A673 (cell line): ENCODE measurements around the gene FAM83B. TPM values are rescaled to one million over a fixed set of nuclear protein-coding genes. Genes with fewer than 3 reads are reported as not detected.

Experiments used
- BruUV-seq: library from RNA; stranded (reverse); fragments of 400-500 nt; replicated peaks from 2 replicates; lab custom pipeline; 2021; lab: Mats Ljungman, UMichigan
- CTCF ChIA-PET: fragments of 300-600 bp; sonication (Branson Sonifier 250); formaldehyde crosslinking; loops from one replicate; lab custom pipeline; 2022; ENCODE audit warnings: antibody characterized with exemption; lab: Charles Lee
- POLR2A ChIA-PET: fragments of 300-600 bp; sonication (Branson Sonifier 250); formaldehyde crosslinking; loops from one replicate; lab custom pipeline; 2022; ENCODE audit warnings: antibody characterized with exemption; ENCODE audit not compliant: low non-redundant PET; lab: Charles Lee
- DNase-seq: peaks from one replicate; pipeline ENCODE4 v3.0.0-alpha.2; 2015; ENCODE audit warnings: low spot score
- H3K27ac ChIP-seq: fragments of 200-600 bp; sonication (generic); 2 replicates; pipeline ENCODE4 v1.5.1; 2016; ENCODE audit warnings: mixed run types, low read depth, mild to moderate bottlenecking, mixed read lengths, antibody characterized with exemption, low read length; ENCODE audit not compliant: poor library complexity, severe bottlenecking
- H3K27me3 ChIP-seq: fragments of 200-600 bp; sonication (generic); replicated peaks from 2 replicates; pipeline ENCODE4 v1.6.1; 2017; ENCODE audit warnings: mixed run types, low read depth, mild to moderate bottlenecking, mixed read lengths, antibody characterized with exemption, low read length; ENCODE audit not compliant: insufficient read depth, poor library complexity
- H3K36me3 ChIP-seq: fragments of 200-600 bp; sonication (generic); 2 replicates; pipeline ENCODE4 v1.6.1; 2016; ENCODE audit warnings: mixed run types, mild to moderate bottlenecking, mixed read lengths, antibody characterized with exemption, low read length; ENCODE audit not compliant: insufficient read depth, poor library complexity, severe bottlenecking
- H3K4me1 ChIP-seq: fragments of 200-600 bp; sonication (generic); 2 replicates; pipeline ENCODE4 v1.6.1; 2017; ENCODE audit warnings: mixed run types, mild to moderate bottlenecking, mixed read lengths, antibody characterized with exemption, low read length; ENCODE audit not compliant: insufficient read depth, poor library complexity, severe bottlenecking
- H3K4me3 ChIP-seq: fragments of 200-600 bp; sonication (generic); 2 replicates; pipeline ENCODE4 v1.5.1; 2016; ENCODE audit warnings: low read depth, mixed run types, mild to moderate bottlenecking, mixed read lengths, low read length; ENCODE audit not compliant: poor library complexity, severe bottlenecking
- H3K9me3 ChIP-seq: fragments of 200-600 bp; sonication (generic); 2 replicates; pipeline ENCODE4 v1.6.1; 2016; ENCODE audit warnings: mixed run types, low read depth, mild to moderate bottlenecking, mixed read lengths, antibody characterized with exemption, low read length; ENCODE audit not compliant: poor library complexity, severe bottlenecking
- CTCF ChIP-seq: fragments of 300-800, 200-600 bp; sonication (generic); conservative IDR thresholded peaks from 2 replicates; pipeline ENCODE4 v1.5.1; 2017; ENCODE audit warnings: low read depth, mild to moderate bottlenecking, antibody characterized with exemption, low read length, moderate library complexity, mixed read lengths
- EZH2 ChIP-seq: fragments of 200-600 bp; sonication (generic); IDR thresholded peaks from 2 replicates; pipeline ENCODE4 v1.6.1; 2017; ENCODE audit warnings: borderline replicate concordance, low read depth, mild to moderate bottlenecking, mixed read lengths, antibody characterized with exemption, low read length; ENCODE audit not compliant: poor library complexity, severe bottlenecking
- intact Hi-C: fragments of 100-400 bp; cut with micrococcal nuclease; formaldehyde crosslinking; loops from one replicate; pipeline ENCODE4 v1.10.0; 2022; ENCODE audit not compliant: unreplicated experiment
- total RNA-seq: library from RNA; stranded (reverse); gene quantifications from 2 replicates; pipeline ENCODE4 v1.2.3, GENCODE V29; 2021

Gene FAM83B
- total RNA-seq, 1 experiment from 2014 or later, result 0.41 TPM

GRCh38 chr6:54873599-54873998 lies 27.0 kb downstream of the FAM83B start:
- BruUV-seq, result no TSS peak
- CTCF ChIA-PET, result no interaction called here
- intact Hi-C loops, result no loop called here
- no peak overlapping the region for H3K27ac ChIP-seq
- TF ChIP-seq EZH2, result no peak
- TF ChIP-seq CTCF, result no peak
- POLR2A ChIA-PET, result no interaction called here
- H3K9me3 ChIP-seq, result no peaks in the 10 kb centered on the region
- no peaks in the 10 kb centered on the region for H3K27me3 ChIP-seq
- no peaks in the 10 kb centered on the region for H3K4me1 ChIP-seq
- no peak for DNase-seq
- no peaks in the 10 kb centered on the region for H3K36me3 ChIP-seq
- no peak overlapping the region for H3K4me3 ChIP-seq

GRCh38 chr6:54874349-54875048 lies 27.9 kb downstream of the FAM83B start:
- Histone ChIP-seq H3K36me3 (no peaks in the 10 kb centered on the region), H3K4me3 (no peak overlapping the region), H3K4me1 (no peaks in the 10 kb centered on the region), H3K27ac (no peak overlapping the region), H3K9me3 (no peaks in the 10 kb centered on the region), H3K27me3 (no peaks in the 10 kb centered on the region)
- intact Hi-C loops, result no loop called here
- BruUV-seq, result no TSS peak
- DNase-seq, result no peak
- ChIA-PET POLR2A (no interaction called here), CTCF (no interaction called here)
- TF ChIP-seq EZH2, result no peak
- no peak for TF ChIP-seq CTCF

GRCh38 chr6:54875539-54875938 lies 29.0 kb downstream of the FAM83B start:
- POLR2A ChIA-PET, result no interaction called here
- intact Hi-C loops, result no loop called here

More at GRCh38 chr6:54875539-54875938, 29.0 kb downstream of the FAM83B start:
- no peak for TF ChIP-seq EZH2
- TF ChIP-seq CTCF, result no peak
- CTCF ChIA-PET, result no interaction called here
- Histone ChIP-seq H3K4me3 (no peak overlapping the region), H3K4me1 (no peaks in the 10 kb centered on the region), H3K27ac (no peak overlapping the region), H3K36me3 (no peaks in the 10 kb centered on the region), H3K9me3 (no peaks in the 10 kb centered on the region), H3K27me3 (no peaks in the 10 kb centered on the region)
- DNase-seq, result no peak
- no TSS peak for BruUV-seq
